Fibroblast of lung (primary cell): ENCODE results near the gene FAM180A. TPM values are rescaled to one million over a fixed set of nuclear protein-coding genes. Genes with fewer than 3 reads are reported as not detected.
A peak's percentile ranks its signal among the peaks of the same experiment; 100 is the strongest.
"Not testable (repeated sequence)": the region's sequence is repeated elsewhere in the genome, so short reads cannot be mapped to it uniquely, and the experiment has no call there.

ENCODE experiments used
- DNase-seq, 2 donors: peaks; one replicate each; pipeline versions ENCODE4 v3.0.0 to v3.0.0-alpha.2; 2010; ENCODE audit warnings: low read depth in 2 of 2
- H2AFZ ChIP-seq: 2 replicates; pipeline ENCODE4 v1.5.1; 2012; ENCODE audit warnings: low read length, control low read depth, inconsistent platforms
- H3K27ac ChIP-seq: 2 replicates; pipeline ENCODE4 v1.5.1; 2011; ENCODE audit warnings: low read length, control low read depth; ENCODE audit not compliant: insufficient read depth
- H3K27me3 ChIP-seq: 2 replicates; pipeline ENCODE4 v1.5.1; 2011; ENCODE audit warnings: mild to moderate bottlenecking, low read length; ENCODE audit not compliant: control insufficient read depth, insufficient read depth
- H3K36me3 ChIP-seq: 2 replicates; pipeline ENCODE4 v1.5.1; 2011; ENCODE audit warnings: low read length; ENCODE audit not compliant: control insufficient read depth, insufficient read depth
- H3K4me1 ChIP-seq: 2 replicates; pipeline ENCODE4 v1.5.1; 2011; ENCODE audit warnings: low read length; ENCODE audit not compliant: control insufficient read depth, insufficient read depth; ENCODE audit errors: extremely low read depth
- H3K4me2 ChIP-seq: 2 replicates; pipeline ENCODE4 v1.5.1; 2011; ENCODE audit warnings: low read length, control low read depth; ENCODE audit not compliant: insufficient read depth; ENCODE audit errors: extremely low read depth
- H3K4me3 ChIP-seq, 4 experiments: fragments of 200-600 bp in 1 of 4; sonication (generic) in 1 of 4; replicated peaks in 1 of 4; 2 replicates each; pipeline ENCODE4 v1.5.1; 2011 to 2016; ENCODE audit warnings: low read length in 4 of 4, low read depth in 3 of 4, mild to moderate bottlenecking in 3 of 4, control low read depth in 2 of 4, inconsistent platforms in 1 of 4, mixed read lengths in 1 of 4; ENCODE audit not compliant: insufficient read depth in 1 of 4; ENCODE audit errors: control extremely low read depth in 1 of 4
- H3K79me2 ChIP-seq: 2 replicates; pipeline ENCODE4 v1.5.1; 2012; ENCODE audit warnings: mild to moderate bottlenecking, low read length, inconsistent platforms; ENCODE audit not compliant: control insufficient read depth, insufficient read depth
- H3K9ac ChIP-seq: 2 replicates; pipeline ENCODE4 v1.5.1; 2011; ENCODE audit warnings: mild to moderate bottlenecking, low read length, control low read depth; ENCODE audit not compliant: insufficient read depth
- H3K9me3 ChIP-seq: 2 replicates; pipeline ENCODE4 v1.5.1; 2012; ENCODE audit warnings: low read depth, low read length; ENCODE audit not compliant: control insufficient read depth, insufficient read depth
- H4K20me1 ChIP-seq: 2 replicates; pipeline ENCODE4 v1.5.1; 2011; ENCODE audit warnings: low read length; ENCODE audit not compliant: control insufficient read depth, insufficient read depth; ENCODE audit errors: extremely low read depth
- EZH2 ChIP-seq: IDR thresholded peaks from 2 replicates; pipeline ENCODE4 v1.5.1; 2012; ENCODE audit warnings: low read length, control low read depth, mild to moderate bottlenecking; ENCODE audit errors: missing control alignments
- polyA plus RNA-seq, 2 donors: library from polyadenylated mRNA; depleted of rRNA in 1 of 2; stranded (reverse) in 1 of 2; unstranded in 1 of 2; fragments of >200 nt; gene quantifications; 2 replicates each; pipeline ENCODE4 v1.2.1, GENCODE V29; 2011 to 2012; ENCODE audit warnings: missing spikeins in 1 of 2
- total RNA-seq: library from RNA; depleted of rRNA; stranded (reverse); fragments of >200 nt; gene quantifications from 2 replicates; pipeline ENCODE4 v1.2.1, GENCODE V29; 2014
- TF ChIP-seq, protein P1 (sequence below), 2 donors: IDR thresholded peaks in 1 of 2; conservative IDR thresholded peaks in 1 of 2; 1 replicate in 1 of 2; 2 replicates in 1 of 2; pipeline ENCODE4 v1.5.1; 2011 to 2012; ENCODE audit warnings: low read length in 2 of 2, control low read depth in 1 of 2, inconsistent platforms in 1 of 2, low read depth in 1 of 2, mild to moderate bottlenecking in 1 of 2

Gene FAM180A
- total and polyA plus RNA-seq, 2 donors (not counting 1 experiment from before 2014, with no cell fraction given), result 15.6 to 38.5 TPM

GRCh38 chr7:135742371-135742770, 6.2 kb downstream of the FAM180A start:
- Histone ChIP-seq H3K36me3 (peaks cover 5% of the 10 kb centered on the region), H3K4me3 (no peak overlapping the region), H3K79me2 (peaks cover 60% of the 10 kb centered on the region), H3K27me3 (no peaks in the 10 kb centered on the region), H3K4me1 (peaks cover 11% of the 10 kb centered on the region), H3K4me2 (no peak overlapping the region), H4K20me1 (no peaks in the 10 kb centered on the region), H3K9me3 (no peaks in the 10 kb centered on the region), H2AFZ (no peak overlapping the region), H3K9ac (no peak overlapping the region), H3K27ac (peak overlapping the region; percentile 23)
- peak in 1 of 2 donors; percentile 19 for DNase-seq
- no peak for TF ChIP-seq EZH2
- TF ChIP-seq, protein P1, sequence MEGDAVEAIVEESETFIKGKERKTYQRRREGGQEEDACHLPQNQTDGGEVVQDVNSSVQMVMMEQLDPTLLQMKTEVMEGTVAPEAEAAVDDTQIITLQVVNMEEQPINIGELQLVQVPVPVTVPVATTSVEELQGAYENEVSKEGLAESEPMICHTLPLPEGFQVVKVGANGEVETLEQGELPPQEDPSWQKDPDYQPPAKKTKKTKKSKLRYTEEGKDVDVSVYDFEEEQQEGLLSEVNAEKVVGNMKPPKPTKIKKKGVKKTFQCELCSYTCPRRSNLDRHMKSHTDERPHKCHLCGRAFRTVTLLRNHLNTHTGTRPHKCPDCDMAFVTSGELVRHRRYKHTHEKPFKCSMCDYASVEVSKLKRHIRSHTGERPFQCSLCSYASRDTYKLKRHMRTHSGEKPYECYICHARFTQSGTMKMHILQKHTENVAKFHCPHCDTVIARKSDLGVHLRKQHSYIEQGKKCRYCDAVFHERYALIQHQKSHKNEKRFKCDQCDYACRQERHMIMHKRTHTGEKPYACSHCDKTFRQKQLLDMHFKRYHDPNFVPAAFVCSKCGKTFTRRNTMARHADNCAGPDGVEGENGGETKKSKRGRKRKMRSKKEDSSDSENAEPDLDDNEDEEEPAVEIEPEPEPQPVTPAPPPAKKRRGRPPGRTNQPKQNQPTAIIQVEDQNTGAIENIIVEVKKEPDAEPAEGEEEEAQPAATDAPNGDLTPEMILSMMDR (conservative IDR thresholded peaks at IDR 0.05 in 1 of 2, IDR thresholded peaks at IDR 0.05 in 1 of 2; ENCODE audit: low read depth in 1 of 2, low read length in 2 of 2), result no peak

GRCh38 chr7:135741905-135742304, 6.7 kb downstream of the FAM180A start:
- H4K20me1 ChIP-seq, result no peaks in the 10 kb centered on the region
- no peak overlapping the region for H2AFZ ChIP-seq
- no peak overlapping the region for H3K27ac ChIP-seq
- peaks cover 11% of the 10 kb centered on the region for H3K4me1 ChIP-seq
- H3K4me2 ChIP-seq, result no peak overlapping the region
- H3K79me2 ChIP-seq, result peaks cover 58% of the 10 kb centered on the region
- no peaks in the 10 kb centered on the region for H3K9me3 ChIP-seq
- H3K4me3 ChIP-seq, result no peak overlapping the region
- H3K36me3 ChIP-seq, result peaks cover 6% of the 10 kb centered on the region
- no peak overlapping the region for H3K9ac ChIP-seq
- TF ChIP-seq EZH2, result no peak
- TF ChIP-seq, protein P1 (conservative IDR thresholded peaks at IDR 0.05 in 1 of 2, IDR thresholded peaks at IDR 0.05 in 1 of 2; ENCODE audit: low read depth in 1 of 2, low read length in 2 of 2), result no peak
- no peak for DNase-seq
- H3K27me3 ChIP-seq, result no peaks in the 10 kb centered on the region

DNA sequence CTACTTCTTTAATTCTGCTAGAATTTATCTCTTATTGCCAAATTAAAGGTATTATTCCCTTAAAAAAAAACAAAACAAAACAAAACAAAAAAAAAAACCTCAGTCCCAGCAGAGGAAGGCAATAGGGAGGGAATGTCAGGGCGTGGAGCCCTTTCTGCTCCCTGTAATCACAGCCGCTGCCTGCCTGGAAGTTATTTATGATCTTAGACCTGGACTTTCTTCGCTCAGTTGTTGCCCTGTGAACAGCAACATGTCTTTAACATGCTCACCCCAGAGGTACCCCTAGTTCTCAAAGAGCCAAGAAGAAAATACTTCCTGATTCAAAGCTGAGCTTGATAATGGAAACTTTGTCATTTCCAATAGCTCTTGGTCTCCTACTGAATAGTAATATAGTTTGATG, 7.7 kb downstream of the FAM180A start:
- H4K20me1 ChIP-seq, result no peaks in the 10 kb centered on the region
- H3K36me3 ChIP-seq, result peaks cover 14% of the 10 kb centered on the region
- no peak overlapping the region for H3K9ac ChIP-seq
- DNase-seq, result no peak
- no peak overlapping the region for H3K4me2 ChIP-seq
- H3K79me2 ChIP-seq, result peaks cover 62% of the 10 kb centered on the region
- H3K4me3 ChIP-seq, result no peak overlapping the region
- TF ChIP-seq, protein P1 (conservative IDR thresholded peaks at IDR 0.05 in 1 of 2, IDR thresholded peaks at IDR 0.05 in 1 of 2; ENCODE audit: low read depth in 1 of 2, low read length in 2 of 2), result no peak
- no peak overlapping the region for H3K27ac ChIP-seq
- H3K9me3 ChIP-seq, result no peaks in the 10 kb centered on the region
- H2AFZ ChIP-seq, result no peak overlapping the region
- peaks cover 11% of the 10 kb centered on the region for H3K4me1 ChIP-seq
- H3K27me3 ChIP-seq, result no peaks in the 10 kb centered on the region

DNA sequence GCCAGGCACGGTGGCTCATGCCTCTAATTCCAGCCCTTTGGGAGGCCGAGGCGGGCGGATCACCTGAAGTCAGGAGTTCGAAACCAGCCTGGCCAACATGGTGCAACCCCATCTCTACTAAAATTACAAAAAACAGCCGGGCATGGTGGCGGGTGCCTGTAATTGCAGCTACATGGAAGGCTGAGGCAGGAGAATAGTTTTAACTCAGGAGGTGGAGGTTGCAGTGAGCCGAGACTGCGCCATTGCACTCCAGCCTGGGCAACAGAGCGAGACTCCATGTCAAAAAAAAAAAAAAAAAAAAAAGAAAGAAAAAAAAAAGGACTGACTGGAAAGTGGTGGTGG, 11.3 kb downstream of the FAM180A start:
- H3K27me3 ChIP-seq, H3K4me3 ChIP-seq, H3K27ac ChIP-seq, H3K9ac ChIP-seq, H2AFZ ChIP-seq, H4K20me1 ChIP-seq, H3K4me2 ChIP-seq, H3K4me1 ChIP-seq, DNase-seq, H3K9me3 ChIP-seq: not testable (repeated sequence)
- H3K36me3 ChIP-seq, result peaks cover 17% of the 10 kb centered on the region
- peaks cover 40% of the 10 kb centered on the region for H3K79me2 ChIP-seq
